Pancreas (tissue), 10 donors: Measurements from ENCODE around the gene BEST2. TPM values are rescaled to one million over a fixed set of nuclear protein-coding genes. Genes with fewer than 3 reads are reported as not detected.
A peak's percentile ranks its signal among the peaks of the same experiment; 100 is the strongest.
"Not testable (repeated sequence)": the region's sequence is repeated elsewhere in the genome, so short reads cannot be mapped to it uniquely, and the experiment has no call there.

ENCODE experiments used
- ATAC-seq, 4 donors: fragments of 200-7000 bp; cut with Tn5 transposase; one replicate each; pipeline versions ENCODE4 v1.8.0 to v1.9.1; 2020; ENCODE audit warnings: mild to moderate bottlenecking in 4 of 4, moderate library complexity in 4 of 4
- DNase-seq, 6 donors: peaks; one replicate each; pipeline ENCODE4 v3.0.0-alpha.2; 2020
- FAIRE-seq: peaks from 2 replicates; lab custom pipeline; 2012; peaks lifted over from hg19 to GRCh38; lab: Jason Lieb, UNC
- H3K27ac ChIP-seq, 4 donors: fragments of 200-600 bp; sonication (generic); 1 replicate in 3 of 4; 2 replicates in 1 of 4; pipeline versions ENCODE4 v1.5.0 to v1.8.0; 2020
- H3K27me3 ChIP-seq, 4 donors: fragments of 200-600 bp; one replicate each; pipeline ENCODE4 v1.8.0; 2021
- H3K36me3 ChIP-seq, 3 donors: fragments of 200-600 bp; sonication (generic) in 1 of 3; one replicate each; pipeline versions ENCODE4 v1.5.0 to v1.8.0; 2020 to 2021
- H3K4me1 ChIP-seq, 3 donors: fragments of 200-600 bp; one replicate each; pipeline ENCODE4 v1.8.0; 2021
- H3K4me3 ChIP-seq, 4 donors: fragments of 200-600 bp; sonication (generic) in 2 of 4; one replicate each; pipeline versions ENCODE4 v1.5.0 to v1.8.0; 2020 to 2021
- H3K9me3 ChIP-seq, 4 donors: fragments of 200-600 bp; one replicate each; pipeline ENCODE4 v1.8.0; 2021
- CTCF ChIP-seq, 4 donors: fragments of 200-600 bp; sonication (generic) in 3 of 4; IDR thresholded peaks; one replicate each; pipeline versions ENCODE4 v1.5.0 to v1.8.0; 2021; ENCODE audit warnings: antibody characterized with exemption in 4 of 4
- WGBS, 2 donors: extraction: QIAGEN DNeasy Blood & Tissue Kit; methylation state at CpG; one replicate each; pipeline ENCODE4 v1.1.7; 2013; 5-methylcytosine and 5-hydroxymethylcytosine counted together
- intact Hi-C, 3 donors: fragments of 100-400 bp; cut with DNase I; formaldehyde crosslinking; loops; one replicate each; pipeline versions ENCODE4 v1.11.1 to v1.14.2; 2022
- polyA plus RNA-seq, 2 donors: library from polyadenylated mRNA; stranded (reverse); fragments of 200-250 nt; gene quantifications; one replicate each; pipeline ENCODE4 v1.2.3, GENCODE V29; 2013
- total RNA-seq, 6 donors: library from RNA; stranded (reverse); fragmentation: NEBNext Ultra II Directional in 4 of 6; extraction: Animal tissue kit (Norgen Biotek cat#: 25700) in 4 of 6; gene quantifications; one replicate each; pipeline versions ENCODE4 v1.2.1 to v1.2.4, GENCODE V29; 2021 to 2023
- donor health status: healthy with polysubstance abuse.
- donor health status: DM: no; HTN: no; CAD: no; lungs with moderate emphysema.
- donor health status: DM: no; HTN: no; CAD: no.
- donor health status: control.
- donor health status: control.
- donor health status: Bipolar disorder and iron deficiency.
- donor health status: DM: yes; HTN: yes; CAD: no.
- donor health status: DM: no; HTN: no; CAD: no.
- donor health status: DM: no; HTN: no; CAD: no.
- donor health status: DM: yes; HTN: yes; CAD: no.

Gene BEST2
- total and polyA plus RNA-seq, 8 donors, result not detected

- 93 to 97% methylated on average over 8 of the region's 8 CpGs for WGBS, 2 donors
- H3K36me3 ChIP-seq, result peaks cover 0 to 50% (median 29%) of the 10 kb centered on the region in 3 donors
Measured at GRCh38 chr19:12708641-12709040, 43.0 kb upstream of the BEST2 start.

GRCh38 chr19:12711187-12711586 lies 40.4 kb upstream of the BEST2 start:
- Histone ChIP-seq H3K4me3 (no peak overlapping the region), H3K27me3 (no peaks in the 10 kb centered on the region), H3K36me3 (peaks cover 0 to 47% (median 41%) of the 10 kb centered on the region in 3 donors), H3K4me1 (no peaks in the 10 kb centered on the region), H3K27ac (no peak overlapping the region), H3K9me3 (no peaks in the 10 kb centered on the region)
- FAIRE-seq (no peak), ATAC-seq (no peak), DNase-seq (no peak)
- no peak for TF ChIP-seq CTCF (IDR thresholded peaks at IDR 0.05)
- intact Hi-C loops, result loop anchor here in 1 of 3 donors (10.0 kb wide), 1 partner anchor 134 kb away; no protein-coding TSS in a partner anchor
- WGBS, 2 donors, result 91 to 93% methylated on average over 17 of the region's 17 CpGs

More at GRCh38 chr19:12708641-12709040, 43.0 kb upstream of the BEST2 start:
- DNase-seq, result no peak
- no peak for TF ChIP-seq CTCF (IDR thresholded peaks at IDR 0.05)
- Histone ChIP-seq H3K27me3 (no peaks in the 10 kb centered on the region), H3K9me3 (no peaks in the 10 kb centered on the region), H3K4me1 (no peaks in the 10 kb centered on the region), H3K27ac (no peak overlapping the region), H3K4me3 (no peak overlapping the region)
- FAIRE-seq, result no peak
- no peak for ATAC-seq
- intact Hi-C loops, result no loop called here

GRCh38 chr19:12712077-12712476 lies 39.5 kb upstream of the BEST2 start:
- H3K27me3 ChIP-seq, H3K4me1 ChIP-seq, ATAC-seq, H3K27ac ChIP-seq, H3K9me3 ChIP-seq, H3K4me3 ChIP-seq, FAIRE-seq: not testable (repeated sequence)
- peak in 1 of 6 donors; percentile 55 for DNase-seq
- H3K36me3 ChIP-seq, result peaks cover 0 to 38% (median 34%) of the 10 kb centered on the region in 3 donors
- 46 to 54% methylated on average over 10 to 12 of the region's 14 CpGs for WGBS, 2 donors
- intact Hi-C loops, result loop anchor here in 1 of 3 donors (10.0 kb wide), 1 partner anchor 133 kb away; no protein-coding TSS in a partner anchor
- TF ChIP-seq CTCF (IDR thresholded peaks at IDR 0.05), result peak in 2 of 4 donors; percentile 6 to 12

GRCh38 chr19:12713304-12713703 lies 38.3 kb upstream of the BEST2 start:
- not testable (repeated sequence) for H3K4me3 ChIP-seq, ATAC-seq, H3K27me3 ChIP-seq, H3K9me3 ChIP-seq, FAIRE-seq, H3K27ac ChIP-seq, DNase-seq, H3K4me1 ChIP-seq
- intact Hi-C loops, result loop anchor here in 1 of 3 donors (10.0 kb wide), 1 partner anchor 131 kb away; no protein-coding TSS in a partner anchor
- peaks cover 0 to 38% (median 34%) of the 10 kb centered on the region in 3 donors for H3K36me3 ChIP-seq
- WGBS, 2 donors, result 92 to 98% methylated on average over 9 of the region's 9 CpGs

- intact Hi-C loops, result loop anchor here in 1 of 3 donors (10.0 kb wide), 1 partner anchor 130 kb away; no protein-coding TSS in a partner anchor
- 92 to 94% methylated on average over 15 of the region's 15 CpGs for WGBS, 2 donors
- no peaks in the 10 kb centered on the region for H3K4me1 ChIP-seq
- no peak for ATAC-seq
- TF ChIP-seq CTCF (IDR thresholded peaks at IDR 0.05), result no peak
- no peaks in the 10 kb centered on the region for H3K27me3 ChIP-seq
- no peak overlapping the region for H3K4me3 ChIP-seq
- no peak for FAIRE-seq
- H3K36me3 ChIP-seq, result peaks cover 0 to 38% (median 34%) of the 10 kb centered on the region in 3 donors
- H3K27ac ChIP-seq, result no peak overlapping the region
- no peaks in the 10 kb centered on the region for H3K9me3 ChIP-seq
- DNase-seq, result no peak
Measured at GRCh38 chr19:12715102-12715501, 36.5 kb upstream of the BEST2 start.
